AG09319 (cell line): ENCODE data around the gene MCL1.

Experiments used
- DNase-seq: peaks from one replicate; pipeline ENCODE4 v3.0.0-alpha.2; 2010; ENCODE audit warnings: low read depth; ENCODE audit errors: extremely low read depth
- TF ChIP-seq, protein P1 (sequence below): IDR thresholded peaks from 2 replicates; pipeline ENCODE4 v1.5.1; 2011; ENCODE audit warnings: low read depth, mild to moderate bottlenecking, inconsistent platforms, low read length, moderate library complexity

The MCL1 gene

GRCh38 chr1:150545486-150546032 is 33.9 kb downstream of the MCL1 start:
- no peak for DNase-seq
- TF ChIP-seq, protein P1, sequence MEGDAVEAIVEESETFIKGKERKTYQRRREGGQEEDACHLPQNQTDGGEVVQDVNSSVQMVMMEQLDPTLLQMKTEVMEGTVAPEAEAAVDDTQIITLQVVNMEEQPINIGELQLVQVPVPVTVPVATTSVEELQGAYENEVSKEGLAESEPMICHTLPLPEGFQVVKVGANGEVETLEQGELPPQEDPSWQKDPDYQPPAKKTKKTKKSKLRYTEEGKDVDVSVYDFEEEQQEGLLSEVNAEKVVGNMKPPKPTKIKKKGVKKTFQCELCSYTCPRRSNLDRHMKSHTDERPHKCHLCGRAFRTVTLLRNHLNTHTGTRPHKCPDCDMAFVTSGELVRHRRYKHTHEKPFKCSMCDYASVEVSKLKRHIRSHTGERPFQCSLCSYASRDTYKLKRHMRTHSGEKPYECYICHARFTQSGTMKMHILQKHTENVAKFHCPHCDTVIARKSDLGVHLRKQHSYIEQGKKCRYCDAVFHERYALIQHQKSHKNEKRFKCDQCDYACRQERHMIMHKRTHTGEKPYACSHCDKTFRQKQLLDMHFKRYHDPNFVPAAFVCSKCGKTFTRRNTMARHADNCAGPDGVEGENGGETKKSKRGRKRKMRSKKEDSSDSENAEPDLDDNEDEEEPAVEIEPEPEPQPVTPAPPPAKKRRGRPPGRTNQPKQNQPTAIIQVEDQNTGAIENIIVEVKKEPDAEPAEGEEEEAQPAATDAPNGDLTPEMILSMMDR: no peak

DNA sequence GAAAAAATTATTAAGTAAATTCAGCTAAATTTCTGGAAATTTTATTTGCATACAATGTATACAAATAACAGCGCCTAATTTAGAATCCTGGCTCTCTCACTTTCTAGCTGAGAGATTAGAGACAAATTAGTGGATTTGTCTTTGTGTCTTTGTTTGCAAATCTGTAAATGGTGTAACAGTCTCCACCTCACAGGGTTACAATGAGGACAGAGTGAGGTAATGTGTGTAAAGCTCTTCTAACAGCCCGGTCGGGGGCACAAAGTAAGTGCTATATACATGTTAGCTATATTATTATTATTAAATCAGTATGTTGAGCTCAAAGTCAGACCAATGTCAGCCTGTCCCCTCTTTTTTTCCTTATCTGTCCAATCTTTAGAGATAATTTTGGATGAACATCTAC is 35.2 kb downstream of the MCL1 start:
- no peak for DNase-seq
- TF ChIP-seq, protein P1: no peak

DNA sequence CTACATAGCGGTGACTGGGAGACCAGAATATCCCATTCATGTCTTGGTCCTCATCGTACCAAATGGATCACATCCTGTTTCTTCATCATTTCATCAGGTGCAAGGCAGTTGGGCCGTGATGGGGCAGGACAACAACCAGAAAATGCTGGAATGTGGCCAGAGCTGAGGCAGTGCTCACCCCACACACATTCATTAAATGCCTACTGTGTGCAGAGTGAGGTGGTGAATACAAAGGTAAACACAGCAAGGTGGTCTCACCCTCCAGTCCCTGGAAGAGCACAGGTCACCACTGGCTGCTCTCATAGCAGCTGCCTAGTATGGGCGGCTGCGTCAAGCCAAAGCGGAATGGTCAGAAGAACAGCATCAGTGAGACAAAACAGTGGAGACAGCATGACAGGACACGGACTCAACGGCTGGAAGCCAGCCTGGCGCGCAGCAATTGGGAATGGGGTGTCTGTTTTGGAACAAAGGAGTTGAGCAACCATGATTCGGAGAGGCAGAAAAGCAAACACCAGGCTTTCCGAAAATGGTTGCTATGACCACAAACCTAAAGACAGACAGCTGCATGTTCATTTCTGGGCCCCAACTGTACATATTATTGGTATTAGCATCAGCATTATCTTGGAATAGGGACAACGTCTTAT is 35.8 kb downstream of the MCL1 start:
- TF ChIP-seq, protein P1: no peak
- no peak for DNase-seq

- DNase-seq: peak; percentile 60
- TF ChIP-seq, protein P1: peak; percentile 10
These were observed 41.4 kb downstream of the MCL1 start for GRCh38 chr1:150537732-150538684.

GRCh38 chr1:150536836-150537731 is 42.3 kb downstream of the MCL1 start:
- DNase-seq: no peak
- TF ChIP-seq, protein P1: no peak

- TF ChIP-seq, protein P1: no peak
- DNase-seq: no peak
These were observed 43.7 kb downstream of the MCL1 start for GRCh38 chr1:150535511-150536287.
